ENCODE measurements around the gene ELOVL5. TPM values are rescaled to one million over a fixed set of nuclear protein-coding genes. Genes with fewer than 3 reads are reported as not detected.

ELOVL5 gene
- total RNA-seq, 1 donor from 2014 or later, result 62.3 TPM

GRCh38 chr6:53240761-53241160, 108.0 kb downstream of the ELOVL5 start:
- DNase-seq (ENCODE audit: low read depth in 2 of 2), result no peak

- no peak for DNase-seq (ENCODE audit: low read depth in 2 of 2)
These were observed 108.6 kb downstream of the ELOVL5 start for GRCh38 chr6:53240139-53240538.

- DNase-seq (ENCODE audit: low read depth in 2 of 2), result no peak
These were observed 109.2 kb downstream of the ELOVL5 start for GRCh38 chr6:53239526-53239925.

GRCh38 chr6:53238311-53238710, 110.4 kb downstream of the ELOVL5 start:
- no peak for DNase-seq (ENCODE audit: low read depth in 2 of 2)

- DNase-seq (ENCODE audit: low read depth in 2 of 2), result no peak
These were observed 112.5 kb downstream of the ELOVL5 start for GRCh38 chr6:53236241-53236640.

GRCh38 chr6:53235508-53235907, 113.2 kb downstream of the ELOVL5 start:
- DNase-seq (ENCODE audit: low read depth in 2 of 2), result no peak

GRCh38 chr6:53233309-53233708, 115.4 kb downstream of the ELOVL5 start:
- DNase-seq (ENCODE audit: low read depth in 2 of 2), result no peak

GRCh38 chr6:53230775-53231467, 117.8 kb downstream of the ELOVL5 start:
- no peak for DNase-seq (ENCODE audit: low read depth in 2 of 2)

- no peak for DNase-seq (ENCODE audit: low read depth in 2 of 2)
These were observed 120.9 kb downstream of the ELOVL5 start for GRCh38 chr6:53227847-53228246.

GRCh38 chr6:53220605-53221004, 128.1 kb downstream of the ELOVL5 start:
- DNase-seq (ENCODE audit: low read depth in 2 of 2), result no peak

Other genes starting within 250 kb of the ELOVL5 start
- under 0.01 TPM in 1 of 2 replicates, not detected in the other for gene GCM1, start 200.1 kb downstream of the ELOVL5 start, total RNA-seq
- gene GCLC, start 196.2 kb upstream of the ELOVL5 start, total RNA-seq, result 16.1 and 25.8 TPM in 2 replicates

All from lung microvascular endothelial cell (primary cell).